PFSK-1 (cell line): ENCODE results near the gene NUP37.

ENCODE experiments used
- FOXP2 ChIP-seq: optimal IDR thresholded peaks from 2 replicates; pipeline ENCODE3; 2011; ENCODE audit warnings: borderline replicate concordance, control low read depth, inconsistent platforms; ENCODE audit not compliant: insufficient read depth; ENCODE audit errors: extremely low read length, extremely low read depth
- POLR2AphosphoS5 ChIP-seq: IDR thresholded peaks from 2 replicates; pipeline ENCODE4 v1.6.1; 2012; ENCODE audit warnings: low read depth, mild to moderate bottlenecking, control low read depth, low read length, moderate library complexity
- REST ChIP-seq, 2 experiments: IDR thresholded peaks; 2 replicates each; pipeline versions ENCODE4 v1.6.1 to v1.8.0; 2011 to 2012; ENCODE audit warnings: low read depth in 2 of 2, low read length in 2 of 2, control low read depth in 1 of 2, inconsistent platforms in 1 of 2, mild to moderate bottlenecking in 1 of 2, moderate library complexity in 1 of 2; ENCODE audit not compliant: insufficient read depth in 1 of 2
- SIN3A ChIP-seq: IDR thresholded peaks from 2 replicates; pipeline ENCODE4 v1.6.1; 2012; ENCODE audit warnings: mild to moderate bottlenecking, low read length, moderate library complexity, borderline replicate concordance; ENCODE audit not compliant: insufficient read depth
- TAF1 ChIP-seq: IDR thresholded peaks from 2 replicates; pipeline ENCODE4 v1.6.1; 2012; ENCODE audit warnings: low read length, control low read depth, borderline replicate concordance; ENCODE audit not compliant: insufficient read depth

NUP37 gene

GRCh38 chr12:102031852-102032251 lies 88.1 kb downstream of the NUP37 start:
- no peak for TF ChIP-seq FOXP2
- no peak for TF ChIP-seq REST (IDR thresholded peaks at IDR 0.05; ENCODE audit: insufficient read depth in 1 of 2, low read depth in 2 of 2, low read length in 2 of 2)
- no peak for TF ChIP-seq TAF1
- TF ChIP-seq POLR2AphosphoS5: no peak
- no peak for TF ChIP-seq SIN3A

GRCh38 chr12:102029141-102029540 lies 90.8 kb downstream of the NUP37 start:
- no peak for TF ChIP-seq SIN3A

GRCh38 chr12:102026728-102027127 lies 93.2 kb downstream of the NUP37 start:
- TF ChIP-seq REST (IDR thresholded peaks at IDR 0.05; ENCODE audit: insufficient read depth in 1 of 2, low read depth in 2 of 2, low read length in 2 of 2) (no peak), POLR2AphosphoS5 (no peak), SIN3A (no peak), TAF1 (no peak), FOXP2 (no peak)

- TF ChIP-seq SIN3A: no peak
These were observed 95.1 kb downstream of the NUP37 start for GRCh38 chr12:102024765-102025164.

GRCh38 chr12:102023343-102023930 lies 96.5 kb downstream of the NUP37 start:
- no peak for TF ChIP-seq REST (IDR thresholded peaks at IDR 0.05; ENCODE audit: insufficient read depth in 1 of 2, low read depth in 2 of 2, low read length in 2 of 2)
- TF ChIP-seq SIN3A: no peak
- TF ChIP-seq FOXP2: no peak
- no peak for TF ChIP-seq POLR2AphosphoS5
- no peak for TF ChIP-seq TAF1
